ENCODE data around the gene TMPRSS11A.

Gene TMPRSS11A

GRCh38 chr4:67871867-67872266 lies 91.4 kb downstream of the TMPRSS11A start:
- peak; percentile 59 for DNase-seq (ENCODE audit: low spot score)

- no peak for DNase-seq (ENCODE audit: low spot score)
Observed at GRCh38 chr4:67869580-67870190, 93.6 kb downstream of the TMPRSS11A start.

GRCh38 chr4:67861513-67861912 lies 101.8 kb downstream of the TMPRSS11A start:
- DNase-seq (ENCODE audit: low spot score), result no peak
